CD4-positive, alpha-beta T cell treated with Interleukin-1 beta for 1 hour (primary cell): ENCODE data around the gene RXRA.

ENCODE experiments used
- DNase-seq, 2 donors: peaks; one replicate each; pipeline ENCODE4 v3.0.0-alpha.2; 2020 to 2022

Gene RXRA

DNA sequence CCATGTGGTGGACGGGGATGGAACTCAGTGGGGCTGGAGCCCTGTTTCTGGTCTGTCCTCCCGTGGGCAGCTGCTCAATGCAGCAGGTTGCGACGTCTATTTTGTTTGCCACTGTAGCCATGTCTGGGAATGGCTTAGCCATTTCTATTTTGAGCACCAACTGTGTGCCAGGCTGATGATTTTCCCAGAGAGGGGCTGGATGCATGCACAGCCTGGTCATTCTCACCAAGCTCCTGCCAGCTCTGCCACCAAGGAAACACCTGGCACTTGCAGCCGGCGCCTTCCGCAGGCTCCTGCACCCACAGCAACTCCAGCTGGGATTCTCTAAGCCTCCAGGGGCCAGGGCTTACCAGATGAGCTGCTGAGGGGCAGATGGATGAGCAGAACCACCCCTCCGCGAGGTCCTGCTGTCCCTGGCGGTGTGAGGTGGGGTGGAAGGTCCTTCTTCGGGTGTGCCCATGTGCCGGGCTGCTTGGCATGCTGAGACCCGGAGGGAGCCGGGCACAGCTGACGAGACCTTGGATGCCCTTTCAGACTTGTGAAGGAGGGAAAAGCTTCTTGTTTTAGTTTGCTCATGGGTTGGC is 151.2 kb downstream of the RXRA start:
- no peak for DNase-seq

DNA sequence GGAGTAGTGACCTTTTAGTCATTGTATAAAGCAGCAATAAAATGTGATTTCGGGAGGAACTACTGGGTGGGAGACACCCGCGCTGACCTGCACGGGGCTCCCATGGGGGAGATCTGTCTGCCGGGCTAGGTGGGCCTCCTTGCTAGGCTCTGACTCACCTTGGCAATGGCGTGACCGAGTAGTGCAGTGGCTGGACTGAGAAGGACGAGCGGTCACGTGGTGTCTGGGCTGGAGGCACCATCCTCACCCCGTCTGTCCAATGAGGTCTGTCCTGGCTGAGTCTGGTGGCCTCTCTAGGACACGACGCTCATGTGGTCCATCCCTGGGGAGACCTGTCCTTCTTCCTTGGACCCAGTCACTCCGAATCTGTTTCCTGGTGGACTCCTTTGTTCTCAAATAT is 151.7 kb downstream of the RXRA start:
- no peak for DNase-seq

DNA sequence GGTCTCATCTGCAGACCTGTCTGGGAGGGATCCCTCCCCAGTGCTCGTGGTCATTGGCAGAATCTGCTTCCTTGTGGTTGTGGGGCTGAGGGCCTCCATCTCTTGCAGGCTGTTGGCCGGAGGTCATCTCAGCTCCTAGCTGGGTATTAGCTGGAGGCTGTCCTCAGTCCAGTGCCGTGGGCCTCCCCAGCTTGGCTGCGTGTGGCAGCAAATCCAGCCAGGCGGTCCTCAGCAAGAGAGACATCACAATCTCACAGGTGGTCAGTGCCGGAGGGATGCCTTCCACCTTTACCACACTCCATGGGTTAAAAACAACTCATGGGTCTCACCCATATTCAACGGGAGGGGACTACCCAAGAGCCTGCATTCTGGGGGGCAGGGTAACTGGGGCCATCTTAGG is 155.5 kb downstream of the RXRA start:
- no peak for DNase-seq

DNA sequence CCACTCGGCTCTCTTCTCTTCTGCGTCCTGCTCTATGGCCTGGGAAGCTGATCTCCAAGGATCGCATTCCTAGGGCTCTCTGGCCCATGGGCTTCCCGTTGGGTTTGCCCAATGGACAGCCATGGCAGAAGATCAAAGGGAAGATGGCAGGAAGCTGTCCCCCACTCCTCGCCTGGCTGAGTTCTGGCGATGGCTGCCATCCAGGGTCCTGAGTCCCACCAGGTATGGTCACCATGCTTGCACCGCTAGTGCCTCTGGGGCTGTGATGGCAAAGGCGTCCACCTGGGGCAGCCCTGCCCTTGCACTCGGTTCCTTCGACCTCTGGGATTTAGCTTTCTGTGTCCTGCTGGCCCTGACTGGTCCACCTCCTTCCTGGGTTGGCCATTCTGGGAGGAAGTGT is 156.0 kb downstream of the RXRA start:
- no peak for DNase-seq

DNA sequence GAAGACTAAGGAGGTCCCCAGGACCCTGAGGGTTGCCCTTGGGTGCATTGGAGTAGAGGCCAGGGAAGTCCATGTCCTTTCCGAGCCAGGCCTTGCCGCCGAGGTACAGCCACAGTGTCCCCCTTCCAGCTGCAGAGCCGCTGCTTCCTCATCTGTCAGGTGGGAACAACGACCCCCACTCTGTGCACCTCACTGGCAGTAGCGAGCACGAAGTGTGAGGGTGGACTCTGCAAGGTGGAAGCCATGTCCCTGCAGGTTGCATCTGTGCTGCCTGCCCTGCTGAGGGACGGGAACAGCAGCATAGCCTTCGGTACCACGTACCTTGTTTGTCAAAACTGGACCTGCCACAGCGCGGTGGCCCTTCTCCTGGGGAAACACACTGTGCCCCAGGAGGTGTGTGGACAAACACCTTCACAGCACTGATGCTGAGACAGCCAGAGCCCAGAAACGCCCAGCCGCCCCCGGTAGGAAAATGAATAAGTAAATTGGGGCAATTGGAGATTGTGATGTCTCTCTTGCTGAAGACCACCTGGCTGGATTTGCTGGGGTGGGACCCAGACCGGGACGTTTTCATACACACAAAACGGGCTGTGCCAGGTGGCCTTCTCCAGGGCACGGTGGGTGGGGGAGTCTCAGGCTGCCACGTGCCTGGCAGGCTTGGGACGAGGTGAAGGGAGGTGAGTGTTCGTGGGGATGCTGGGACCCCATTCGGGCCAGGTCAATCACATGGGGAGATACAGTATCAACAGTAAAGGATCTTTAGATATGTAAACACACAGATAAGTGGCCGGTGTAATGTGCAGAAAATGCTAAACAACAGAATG is 157.3 kb downstream of the RXRA start:
- no peak for DNase-seq

DNA sequence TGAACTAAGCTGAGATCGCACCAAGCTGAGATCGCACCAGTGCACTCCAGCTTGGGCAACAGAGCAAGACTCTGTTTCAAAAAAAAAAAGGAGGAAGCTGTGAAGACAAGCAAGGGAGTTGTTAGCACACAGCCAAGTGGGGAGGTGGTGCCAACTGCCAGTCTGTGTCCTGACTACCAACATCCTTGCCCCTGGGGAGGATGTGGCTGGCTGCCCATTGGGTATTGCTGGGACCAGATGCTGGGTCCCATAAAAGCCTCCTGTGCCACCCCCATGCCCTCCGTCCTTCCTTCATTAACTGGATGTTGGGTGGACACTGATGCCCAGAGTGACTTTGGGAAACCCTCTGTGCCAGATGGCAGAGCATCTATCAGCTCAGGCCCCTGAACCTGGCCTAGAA is 158.2 kb downstream of the RXRA start:
- no peak for DNase-seq

DNA sequence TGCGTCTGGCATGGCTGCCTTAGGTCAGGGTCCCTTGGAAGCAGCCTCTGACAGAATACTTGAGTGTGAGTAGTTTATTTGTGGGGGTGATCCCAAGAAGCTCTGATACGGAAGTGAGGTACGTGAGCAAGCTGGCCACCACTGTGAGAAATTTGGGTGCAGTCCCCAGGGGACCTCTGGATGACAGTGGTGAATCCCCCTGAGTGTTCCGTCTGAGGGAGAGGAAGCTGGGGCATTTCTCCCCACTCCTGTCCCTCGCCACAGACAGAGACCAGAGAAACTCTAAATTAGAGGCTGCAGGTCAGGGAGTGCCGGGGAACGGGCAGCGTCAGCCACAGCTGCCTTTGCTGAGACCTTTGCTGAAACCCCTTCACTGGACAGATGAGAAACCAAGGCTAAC is 159.4 kb downstream of the RXRA start:
- DNase-seq = no peak

DNA sequence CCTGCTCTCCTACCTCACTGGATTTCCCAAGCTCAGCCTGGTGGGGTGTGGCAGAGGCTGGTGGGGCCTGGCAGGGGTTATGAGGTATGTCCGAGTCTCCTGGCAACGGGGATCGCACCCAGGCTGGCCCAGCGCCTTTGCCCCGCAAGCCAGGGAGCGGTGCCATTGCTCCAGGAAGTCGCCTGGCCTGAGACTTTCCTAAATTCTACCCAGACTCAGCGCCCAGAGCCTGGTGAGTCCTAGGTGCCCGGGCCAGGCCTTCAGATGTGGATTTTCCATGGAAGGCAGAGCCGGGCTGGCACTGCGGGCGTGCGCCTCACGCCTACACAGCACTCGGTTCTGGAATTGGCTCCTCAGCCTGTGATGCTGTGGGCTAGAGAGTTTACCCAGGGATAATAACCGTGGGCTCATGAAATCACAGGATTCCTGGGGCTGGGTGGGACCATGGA is 159.9 kb downstream of the RXRA start:
- no peak for DNase-seq

DNA sequence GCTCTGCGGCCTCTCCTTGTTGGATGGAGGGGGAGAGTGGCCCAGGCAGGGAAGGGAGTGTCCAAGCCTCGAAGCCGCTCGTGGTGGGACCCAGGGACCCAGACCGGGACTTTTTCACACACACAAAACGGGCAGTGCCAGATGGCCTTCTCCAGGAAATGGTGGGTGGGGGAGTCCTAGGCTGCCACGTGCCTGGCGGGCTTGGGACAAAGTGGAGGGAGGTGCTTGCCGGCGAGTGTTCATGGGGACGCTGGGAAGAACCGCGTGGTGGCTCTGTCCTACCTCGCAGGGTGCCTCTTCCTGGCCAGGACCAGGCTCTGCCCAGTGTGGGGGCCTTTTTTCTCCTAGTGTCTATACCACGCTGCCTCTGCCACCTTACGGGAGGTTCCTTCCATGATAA is 160.3 kb downstream of the RXRA start:
- no peak for DNase-seq
